Stimulated activated CD8-positive, alpha-beta memory T cell treated with anti-CD3 and anti-CD28 coated beads, Interleukin-12 subunit alpha, Interleukin-12 subunit beta, amount 100 ng/mL, for 4 hours (primary cell): ENCODE measurements around the gene MOGAT3.
A peak's percentile ranks its signal among the peaks of the same experiment; 100 is the strongest.

Experiments used
- DNase-seq: peaks from one replicate; pipeline ENCODE4 v3.0.0-alpha.2; 2020; ENCODE audit warnings: low read depth

Gene MOGAT3

GRCh38 chr7:101233907-101234547 lies 33.2 kb upstream of the MOGAT3 start:
- no peak for DNase-seq

- DNase-seq, result no peak
Observed at GRCh38 chr7:101232141-101232850, 31.5 kb upstream of the MOGAT3 start.

GRCh38 chr7:101231644-101232043 lies 30.8 kb upstream of the MOGAT3 start:
- no peak for DNase-seq

- no peak for DNase-seq
Observed at GRCh38 chr7:101226721-101227120, 25.9 kb upstream of the MOGAT3 start.

- DNase-seq, result no peak
Observed at GRCh38 chr7:101225650-101226049, 24.8 kb upstream of the MOGAT3 start.

GRCh38 chr7:101223528-101223927 lies 22.7 kb upstream of the MOGAT3 start:
- no peak for DNase-seq

GRCh38 chr7:101222275-101222830 lies 21.5 kb upstream of the MOGAT3 start:
- DNase-seq, result no peak

GRCh38 chr7:101220295-101220694 lies 19.5 kb upstream of the MOGAT3 start:
- no peak for DNase-seq

- no peak for DNase-seq
Observed at GRCh38 chr7:101218236-101219125, 17.6 kb upstream of the MOGAT3 start.

GRCh38 chr7:101217388-101218235 lies 16.8 kb upstream of the MOGAT3 start, which contains the start of the genes PLOD3 and ZNHIT1:
TSS of gene PLOD3 (minus strand) at chr7:101217581. CDS start at chr7:101217274, 307 bp downstream.
TSS of gene ZNHIT1 (plus strand) at chr7:101218165. CDS start at chr7:101218196, 31 bp downstream.
- DNase-seq, result peak; percentile 92

- DNase-seq, result no peak
Observed at GRCh38 chr7:101216860-101217387, 16.1 kb upstream of the MOGAT3 start.

- DNase-seq, result no peak
Observed at GRCh38 chr7:101216001-101216859, 15.4 kb upstream of the MOGAT3 start.

GRCh38 chr7:101212014-101212413 lies 11.2 kb upstream of the MOGAT3 start:
- DNase-seq, result no peak

- no peak for DNase-seq
Observed at GRCh38 chr7:101211501-101211900, 10.7 kb upstream of the MOGAT3 start.

GRCh38 chr7:101210143-101210542 lies 9.3 kb upstream of the MOGAT3 start:
- DNase-seq, result no peak

GRCh38 chr7:101208794-101209193 lies 8.0 kb upstream of the MOGAT3 start:
- no peak for DNase-seq

- DNase-seq, result no peak
Observed at GRCh38 chr7:101207459-101207858, 6.6 kb upstream of the MOGAT3 start.

- DNase-seq, result no peak
Observed at GRCh38 chr7:101206665-101207042, 5.8 kb upstream of the MOGAT3 start.

- DNase-seq, result no peak
Observed at GRCh38 chr7:101205901-101206664, 5.2 kb upstream of the MOGAT3 start.
